Ovary (tissue), 9 donors: ENCODE results near the gene TGFB1. TPM values are rescaled to one million over a fixed set of nuclear protein-coding genes. Genes with fewer than 3 reads are reported as not detected.
A peak's percentile ranks its signal among the peaks of the same experiment; 100 is the strongest.

ENCODE experiments used
- DNase-seq, 5 donors: peaks; one replicate each; pipeline ENCODE4 v3.0.0-alpha.2; 2019 to 2020
- H3K27ac ChIP-seq, 2 donors: fragments of 200-600 bp; one replicate each; pipeline versions ENCODE4 v1.5.1 to v1.8.0; 2019 to 2022
- H3K27me3 ChIP-seq: fragments of 200-600 bp; one replicate; pipeline ENCODE4 v1.8.0; 2022
- H3K36me3 ChIP-seq: fragments of 200-600 bp; sonication (generic); one replicate; pipeline ENCODE4 v1.5.1; 2019
- H3K4me1 ChIP-seq: one replicate; pipeline ENCODE4 v1.8.1; 2013; ENCODE audit warnings: mild to moderate bottlenecking, moderate library complexity; ENCODE audit not compliant: insufficient read depth
- H3K4me3 ChIP-seq: fragments of 200-600 bp; sonication (generic); one replicate; pipeline ENCODE4 v1.5.1; 2017
- H3K9me3 ChIP-seq, 2 donors: fragments of 200-600 bp in 1 of 2; sonication (generic) in 1 of 2; one replicate each; pipeline versions ENCODE4 v1.5.1 to v1.8.1; 2013 to 2019; ENCODE audit warnings: mild to moderate bottlenecking in 1 of 2, moderate library complexity in 1 of 2
- EP300 ChIP-seq: sonication (generic); formaldehyde crosslinking; IDR thresholded peaks from one replicate; pipeline ENCODE4 v1.6.1; 2017; ENCODE audit warnings: antibody characterized with exemption
- POLR2A ChIP-seq: fragments of 450-650 bp; IDR thresholded peaks from one replicate; pipeline ENCODE4 v1.6.1; 2017; ENCODE audit warnings: antibody characterized with exemption, mild to moderate bottlenecking, moderate library complexity
- WGBS, 3 donors: extraction: QIAGEN DNeasy Blood & Tissue Kit in 1 of 3; methylation state at CpG; one replicate each; pipeline versions ENCODE4 v1.1.5 to v1.1.7; 2013 to 2017; 5-methylcytosine and 5-hydroxymethylcytosine counted together
- intact Hi-C, 4 donors: fragments of 100-400 bp; cut with DNase I; formaldehyde crosslinking; loops; one replicate each; pipeline versions ENCODE4 v1.11.0 to v1.15.1; 2022 to 2023
- polyA plus RNA-seq, 2 donors: library from polyadenylated mRNA; stranded (reverse); fragments of 200-250 nt in 1 of 2; fragments of 350-450 nt in 1 of 2; fragmentation: Illumina TruSeq in 1 of 2; extraction: RNeasy Lipid Tissue Mini Kit (QIAGEN cat#74804) in 1 of 2; gene quantifications; one replicate each; pipeline ENCODE4 v1.2.3, GENCODE V29; 2013 to 2014
- total RNA-seq, 7 donors: library from RNA; depleted of rRNA in 2 of 7; stranded (reverse); fragments of >200 nt in 2 of 7; fragmentation: NEBNext Ultra II Directional in 3 of 7; extraction: Animal tissue kit (Norgen Biotek cat#: 25700) in 3 of 7; gene quantifications; one replicate each; pipeline versions ENCODE4 v1.1.0 to v1.2.4, GENCODE V29; 2016 to 2023
- TF ChIP-seq, protein P1 (sequence below), 3 donors: fragments of 450-650 bp in 2 of 3; fragments of 200-600 bp in 1 of 3; IDR thresholded peaks; one replicate each; pipeline versions ENCODE4 v1.5.1 to v1.8.0; 2016 to 2022; ENCODE audit warnings: antibody characterized with exemption in 3 of 3, mild to moderate bottlenecking in 1 of 3
- donor health status: DM: no; HTN: no; CAD: no; lungs with moderate emphysema.
- donor health status: DM: no; HTN: no; CAD: no.
- donor health status: Bipolar disorder and iron deficiency.
- donor health status: DM: yes; HTN: yes; CAD: no.
- donor health status: DM: no; HTN: no; CAD: no.
- donor health status: DM: yes; HTN: yes; CAD: no.

Gene TGFB1
- total and polyA plus RNA-seq, 9 donors, result 9.1 to 31.8 (median 20.8) TPM

DNA sequence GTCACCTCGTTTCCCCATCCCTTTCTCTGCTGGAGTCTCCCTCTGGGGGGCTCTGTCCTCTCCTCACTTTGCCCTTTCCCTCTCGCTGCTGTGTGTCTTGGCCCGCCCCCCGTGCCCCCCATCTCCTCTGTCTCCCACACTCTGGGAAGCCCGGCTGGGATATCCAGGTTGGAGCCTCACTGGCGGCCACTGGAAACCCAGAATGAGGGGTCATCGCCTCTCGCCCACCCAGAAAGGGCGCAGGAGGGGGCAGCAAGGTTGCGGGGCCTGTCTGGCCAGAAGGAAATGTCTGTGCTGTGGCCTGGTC, 28.1 kb downstream of the TGFB1 start:
- intact Hi-C loops, result loop anchor here in 2 of 4 donors (2.0 to 10.0 kb wide), 2 partner anchors 27 to 109 kb away; partner anchors contain the start of genes DMAC2 (in 1 of the 2) and TGFB1 (in 1 of the 2)
- Histone ChIP-seq H3K4me3 (peak overlapping the region; percentile 25), H3K27me3 (no peaks in the 10 kb centered on the region), H3K36me3 (no peaks in the 10 kb centered on the region), H3K4me1 (peaks cover 36% of the 10 kb centered on the region), H3K9me3 (no peaks in the 10 kb centered on the region), H3K27ac (peak overlapping the region; percentile 83 to 93)
- WGBS, 3 donors, result 1 to 6% (median 4%) methylated on average over 10 of the region's 10 CpGs
- TF ChIP-seq POLR2A (no peak), EP300 (no peak)
- TF ChIP-seq, protein P1, sequence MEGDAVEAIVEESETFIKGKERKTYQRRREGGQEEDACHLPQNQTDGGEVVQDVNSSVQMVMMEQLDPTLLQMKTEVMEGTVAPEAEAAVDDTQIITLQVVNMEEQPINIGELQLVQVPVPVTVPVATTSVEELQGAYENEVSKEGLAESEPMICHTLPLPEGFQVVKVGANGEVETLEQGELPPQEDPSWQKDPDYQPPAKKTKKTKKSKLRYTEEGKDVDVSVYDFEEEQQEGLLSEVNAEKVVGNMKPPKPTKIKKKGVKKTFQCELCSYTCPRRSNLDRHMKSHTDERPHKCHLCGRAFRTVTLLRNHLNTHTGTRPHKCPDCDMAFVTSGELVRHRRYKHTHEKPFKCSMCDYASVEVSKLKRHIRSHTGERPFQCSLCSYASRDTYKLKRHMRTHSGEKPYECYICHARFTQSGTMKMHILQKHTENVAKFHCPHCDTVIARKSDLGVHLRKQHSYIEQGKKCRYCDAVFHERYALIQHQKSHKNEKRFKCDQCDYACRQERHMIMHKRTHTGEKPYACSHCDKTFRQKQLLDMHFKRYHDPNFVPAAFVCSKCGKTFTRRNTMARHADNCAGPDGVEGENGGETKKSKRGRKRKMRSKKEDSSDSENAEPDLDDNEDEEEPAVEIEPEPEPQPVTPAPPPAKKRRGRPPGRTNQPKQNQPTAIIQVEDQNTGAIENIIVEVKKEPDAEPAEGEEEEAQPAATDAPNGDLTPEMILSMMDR (IDR thresholded peaks at IDR 0.05), result no peak
- DNase-seq, result peak in 1 of 5 donors; percentile 44

DNA sequence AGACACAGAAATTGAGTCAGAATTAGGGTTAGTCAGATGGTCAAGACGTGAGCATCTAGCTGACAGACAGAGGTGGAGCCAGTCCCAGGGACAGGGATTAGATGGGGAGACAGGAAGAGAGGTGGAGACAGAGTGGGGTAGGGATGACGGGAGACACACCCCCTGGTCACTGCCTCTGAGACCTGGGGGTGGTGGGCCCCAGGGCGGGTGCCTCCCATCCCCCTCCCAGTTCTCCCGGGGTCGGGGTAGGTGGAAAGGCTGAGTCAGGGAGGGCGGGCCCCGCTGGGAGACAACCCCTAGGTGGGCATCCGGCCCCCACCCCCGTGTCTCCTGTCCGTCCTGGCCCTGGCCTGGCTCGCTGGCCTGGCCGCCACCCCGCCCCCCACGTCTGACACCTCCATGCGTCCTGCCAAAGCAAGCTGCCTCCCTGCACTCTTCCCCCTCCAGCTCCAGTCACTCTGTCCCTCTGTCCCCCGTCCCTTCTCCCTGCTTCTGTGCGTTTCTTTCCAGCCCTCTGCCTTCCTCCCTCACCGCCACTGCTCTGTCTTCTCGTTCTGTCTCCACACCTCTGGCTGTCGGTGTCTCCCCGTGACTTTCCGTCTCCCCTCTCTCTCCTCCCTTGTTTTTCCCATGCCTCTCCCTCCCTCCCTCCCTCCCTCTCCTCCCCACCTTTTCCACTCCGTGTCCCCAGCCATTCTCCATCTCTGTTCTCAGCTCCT, 28.6 kb downstream of the TGFB1 start:
- Histone ChIP-seq H3K27me3 (no peaks in the 10 kb centered on the region), H3K27ac (peak overlapping the region; percentile 83 to 93), H3K9me3 (no peaks in the 10 kb centered on the region), H3K4me1 (peaks cover 36% of the 10 kb centered on the region), H3K4me3 (peak overlapping the region; percentile 25), H3K36me3 (no peaks in the 10 kb centered on the region)
- TF ChIP-seq, protein P1 (IDR thresholded peaks at IDR 0.05), result no peak
- TF ChIP-seq EP300 (no peak), POLR2A (no peak)
- intact Hi-C loops, result loop anchor here in 2 of 4 donors (2.0 to 10.0 kb wide), 2 partner anchors 28 to 110 kb away; partner anchors contain the start of genes DMAC2 (in 1 of the 2) and TGFB1 (in 1 of the 2)
- peak; percentile 62 to 84 (median 80) for DNase-seq
- WGBS, 3 donors, result 4 to 8% (median 4%) methylated on average over 22 to 23 of the region's 23 CpGs

DNA sequence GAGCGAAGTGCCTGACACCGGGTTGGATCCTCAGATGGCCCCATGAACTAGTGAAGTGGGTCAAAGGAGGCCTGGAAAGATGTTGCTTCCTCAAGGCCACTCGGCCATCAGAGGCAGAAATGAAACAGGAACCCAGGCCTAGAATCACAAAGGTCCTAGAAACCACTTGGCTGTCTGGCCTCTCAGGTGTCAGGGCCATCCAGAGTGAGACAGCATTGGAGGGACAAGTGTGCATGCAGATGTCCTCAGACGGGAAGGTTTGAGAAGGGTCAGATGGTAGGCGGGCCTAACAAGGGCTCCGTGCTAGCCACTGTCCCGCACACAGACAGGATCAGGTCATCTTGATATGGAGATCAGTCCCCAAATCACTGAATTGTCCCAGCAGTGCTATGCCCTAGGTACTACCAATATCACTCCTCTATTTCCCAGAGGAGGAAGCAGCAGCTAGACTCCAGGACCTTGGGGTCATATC, 29.5 kb downstream of the TGFB1 start:
- no peaks in the 10 kb centered on the region for H3K36me3 ChIP-seq
- H3K27ac ChIP-seq, result peak overlapping the region; percentile 83 to 93
- TF ChIP-seq EP300 (no peak), POLR2A (peak; percentile 11)
- TF ChIP-seq, protein P1 (IDR thresholded peaks at IDR 0.05), result no peak
- no peaks in the 10 kb centered on the region for H3K27me3 ChIP-seq
- no peak for DNase-seq
- no peak overlapping the region for H3K4me3 ChIP-seq
- H3K4me1 ChIP-seq, result peaks cover 36% of the 10 kb centered on the region
- H3K9me3 ChIP-seq, result no peaks in the 10 kb centered on the region
- 62 to 75% (median 67%) methylated on average over 7 of the region's 7 CpGs for WGBS, 3 donors
- intact Hi-C loops, result loop anchor here in 2 of 4 donors (2.0 to 10.0 kb wide), 2 partner anchors 29 to 111 kb away; partner anchors contain the start of genes DMAC2 (in 1 of the 2) and TGFB1 (in 1 of the 2)

DNA sequence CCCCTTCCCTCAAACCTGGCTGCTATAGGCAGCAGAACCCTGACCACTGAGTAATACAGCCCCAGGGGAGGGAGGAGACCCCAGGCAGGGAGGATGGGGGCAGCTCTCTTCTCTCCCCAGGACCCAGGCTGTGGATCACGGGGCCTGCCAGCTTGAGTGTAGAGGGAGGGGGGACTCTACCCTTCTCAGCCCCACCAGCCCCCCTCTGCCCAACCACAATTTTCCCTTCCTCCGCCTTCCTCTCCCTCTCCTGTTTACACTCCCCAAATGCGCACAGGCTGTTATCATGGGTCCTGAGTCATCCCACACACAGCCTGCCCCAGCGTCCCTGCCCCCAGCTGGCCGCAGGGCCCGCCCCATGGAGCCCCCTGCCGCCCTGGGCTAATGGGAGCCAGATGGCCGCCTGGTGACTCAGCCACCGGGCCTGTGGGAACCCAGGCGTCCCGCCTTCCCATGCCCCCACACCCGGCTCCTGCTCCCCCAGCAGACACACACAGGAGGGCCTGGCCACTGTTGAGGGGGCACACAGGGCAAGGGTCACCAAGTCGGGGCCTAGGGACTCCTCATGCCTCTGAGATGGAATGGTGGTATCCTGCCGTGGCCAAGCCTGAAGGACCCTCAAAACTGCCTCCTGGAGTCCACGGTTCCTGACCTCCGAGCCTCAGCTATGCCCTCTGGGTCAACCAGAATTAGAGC, 30.1 kb downstream of the TGFB1 start:
- H3K4me3 ChIP-seq, result no peak overlapping the region
- no peaks in the 10 kb centered on the region for H3K9me3 ChIP-seq
- H3K27me3 ChIP-seq, result no peaks in the 10 kb centered on the region
- 3 to 10% (median 6%) methylated on average over 16 of the region's 16 CpGs for WGBS, 3 donors
- no peak for TF ChIP-seq POLR2A
- TF ChIP-seq, protein P1 (IDR thresholded peaks at IDR 0.05), result no peak
- TF ChIP-seq EP300, result no peak
- peaks cover 36% of the 10 kb centered on the region for H3K4me1 ChIP-seq
- peak overlapping the region; percentile 83 to 93 for H3K27ac ChIP-seq
- no peaks in the 10 kb centered on the region for H3K36me3 ChIP-seq
- DNase-seq, result peak; percentile 85 to 92 (median 90)
- intact Hi-C loops, result loop anchor here in 2 of 4 donors (2.0 to 10.0 kb wide), 2 partner anchors 29 to 111 kb away; partner anchors contain the start of genes DMAC2 (in 1 of the 2) and TGFB1 (in 1 of the 2)
